Upper lobe of left lung (tissue), 6 donors: Measurements from ENCODE around the gene RERE. TPM values are rescaled to one million over a fixed set of nuclear protein-coding genes. Genes with fewer than 3 reads are reported as not detected.

Source experiments
- ATAC-seq, 2 donors: fragments of 200-7000 bp; cut with Tn5 transposase; one replicate each; pipeline ENCODE4 v1.9.1; 2022; ENCODE audit warnings: mild to moderate bottlenecking in 2 of 2, moderate library complexity in 2 of 2; ENCODE audit not compliant: low FRiP score in 2 of 2
- DNase-seq, 2 donors: peaks; one replicate each; pipeline ENCODE4 v3.0.0-alpha.2; 2019 to 2020
- H3K27ac ChIP-seq, 4 donors: fragments of 200-600 bp; sonication (generic); one replicate each; pipeline ENCODE4 v1.5.1; 2016 to 2019
- H3K27me3 ChIP-seq, 4 donors: fragments of 200-600 bp; sonication (generic); one replicate each; pipeline ENCODE4 v1.5.1; 2017 to 2019
- H3K36me3 ChIP-seq, 4 donors: fragments of 200-600 bp; sonication (generic); one replicate each; pipeline ENCODE4 v1.5.1; 2016 to 2019
- H3K4me1 ChIP-seq, 4 donors: fragments of 200-600 bp; sonication (generic); one replicate each; pipeline ENCODE4 v1.5.1; 2018 to 2019
- H3K4me3 ChIP-seq, 4 donors: fragments of 200-600 bp; sonication (generic); one replicate each; pipeline ENCODE4 v1.5.1; 2017 to 2019; ENCODE audit warnings: mild to moderate bottlenecking in 2 of 4, moderate library complexity in 1 of 4
- H3K9me3 ChIP-seq, 4 donors: fragments of 200-600 bp; sonication (generic); one replicate each; pipeline ENCODE4 v1.5.1; 2018 to 2019
- CTCF ChIP-seq, 6 experiments: fragments of 450-650 bp in 4 of 6; fragments of 200-600 bp in 2 of 6; sonication (generic) in 2 of 6; IDR thresholded peaks; one replicate each; pipeline ENCODE4 v1.5.1; 2016 to 2019; ENCODE audit warnings: antibody characterized with exemption in 6 of 6
- EP300 ChIP-seq, 4 donors: sonication (generic); formaldehyde crosslinking; IDR thresholded peaks; one replicate each; pipeline ENCODE4 v1.5.1; 2017; ENCODE audit warnings: antibody characterized with exemption in 4 of 4, control low read depth in 2 of 4
- POLR2A ChIP-seq, 4 donors: fragments of 450-650 bp; IDR thresholded peaks; one replicate each; pipeline ENCODE4 v1.5.1; 2016 to 2017; ENCODE audit warnings: antibody characterized with exemption in 4 of 4, mild to moderate bottlenecking in 2 of 4
- POLR2AphosphoS5 ChIP-seq, 2 donors: sonication (generic); formaldehyde crosslinking; IDR thresholded peaks; one replicate each; pipeline ENCODE4 v1.5.1; 2017; ENCODE audit warnings: antibody characterized with exemption in 2 of 2
- WGBS, 2 donors: methylation state at CpG; one replicate each; pipeline ENCODE4 v1.1.5; 2017 to 2018; 5-methylcytosine and 5-hydroxymethylcytosine counted together
- total RNA-seq, 6 donors: library from RNA; depleted of rRNA in 4 of 6; stranded (reverse); fragments of >200 nt in 4 of 6; gene quantifications; one replicate each; pipeline versions ENCODE4 v1.1.0 to v1.2.1, GENCODE V29; 2016 to 2021
- donor health status: DM: no; HTN: no; CAD: no; lungs with moderate emphysema.
- donor health status: DM: no; HTN: yes; CAD: no; lungs with severe emphysema.

The RERE gene
- total RNA-seq, 6 donors from 2014 or later, result 75.5 to 222 (median 104) TPM

GRCh38 chr1:8410791-8411190 lies 406.6 kb downstream of the RERE start:
- ATAC-seq (no peak), DNase-seq (no peak)
- no peak overlapping the region for H3K4me3 ChIP-seq
- H3K9me3 ChIP-seq, result no peaks in the 10 kb centered on the region
- 80 to 95% methylated on average over 3 of the region's 3 CpGs for WGBS, 2 donors
- peaks cover 0 to 33% (median 7%) of the 10 kb centered on the region in 4 donors for H3K36me3 ChIP-seq
- H3K27ac ChIP-seq, result peak overlapping the region in 2 of 4 donors; percentile 25 to 73
- no peak for TF ChIP-seq POLR2AphosphoS5 (IDR thresholded peaks at IDR 0.05)
- no peak for TF ChIP-seq POLR2A (IDR thresholded peaks at IDR 0.05)
- TF ChIP-seq EP300 (IDR thresholded peaks at IDR 0.05), result no peak
- no peak for TF ChIP-seq CTCF (IDR thresholded peaks at IDR 0.05)
- H3K4me1 ChIP-seq, result peaks cover 66 to 81% (median 79%) of the 10 kb centered on the region in 4 donors
- H3K27me3 ChIP-seq, result no peaks in the 10 kb centered on the region

GRCh38 chr1:8409606-8410005 lies 407.8 kb downstream of the RERE start:
- TF ChIP-seq CTCF (IDR thresholded peaks at IDR 0.05) (no peak), EP300 (IDR thresholded peaks at IDR 0.05) (no peak), POLR2A (IDR thresholded peaks at IDR 0.05) (no peak), POLR2AphosphoS5 (IDR thresholded peaks at IDR 0.05) (no peak)
- Histone ChIP-seq H3K9me3 (no peaks in the 10 kb centered on the region), H3K27me3 (no peaks in the 10 kb centered on the region), H3K4me1 (peaks cover 67 to 76% (median 73%) of the 10 kb centered on the region in 4 donors), H3K4me3 (no peak overlapping the region), H3K27ac (peak overlapping the region; percentile 62 to 83 (median 68)), H3K36me3 (peaks cover 0 to 32% (median 7%) of the 10 kb centered on the region in 4 donors)
- DNase-seq (no peak), ATAC-seq (no peak)
- 66% methylated on average over 3 of the region's 3 CpGs for WGBS, 2 donors

GRCh38 chr1:8409106-8409505 lies 408.3 kb downstream of the RERE start:
- H3K27ac ChIP-seq, result peak overlapping the region; percentile 62 to 83 (median 68)
- H3K4me1 ChIP-seq, result peaks cover 70 to 79% (median 76%) of the 10 kb centered on the region in 4 donors
- no peak overlapping the region for H3K4me3 ChIP-seq
- no peak for DNase-seq
- no peaks in the 10 kb centered on the region for H3K27me3 ChIP-seq
- no peaks in the 10 kb centered on the region for H3K9me3 ChIP-seq
- peaks cover 0 to 31% (median 6%) of the 10 kb centered on the region in 4 donors for H3K36me3 ChIP-seq
- WGBS, 2 donors, result 8 to 10% methylated on average over 6 of the region's 6 CpGs
- ATAC-seq, result peak in 1 of 2 donors; percentile 68
- TF ChIP-seq EP300 (IDR thresholded peaks at IDR 0.05) (no peak), CTCF (IDR thresholded peaks at IDR 0.05) (peak; percentile 28 to 55 (median 36))

GRCh38 chr1:8408151-8408839 lies 409.1 kb downstream of the RERE start:
- Histone ChIP-seq H3K4me1 (peaks cover 68 to 76% (median 72%) of the 10 kb centered on the region in 4 donors), H3K27ac (peak overlapping the region; percentile 62 to 83 (median 68)), H3K36me3 (peaks cover 0 to 24% (median 1%) of the 10 kb centered on the region in 4 donors), H3K9me3 (no peaks in the 10 kb centered on the region), H3K4me3 (no peak overlapping the region), H3K27me3 (no peaks in the 10 kb centered on the region)
- 35 to 46% methylated on average over 9 of the region's 9 CpGs for WGBS, 2 donors
- ATAC-seq (peak; percentile 54 to 68), DNase-seq (no peak)
- TF ChIP-seq POLR2A (IDR thresholded peaks at IDR 0.05), result no peak
- peak in 2 of 4 donors; percentile 16 to 44 for TF ChIP-seq EP300 (IDR thresholded peaks at IDR 0.05)
- peak in 1 of 2 donors; percentile 51 for TF ChIP-seq POLR2AphosphoS5 (IDR thresholded peaks at IDR 0.05)

GRCh38 chr1:8407652-8408051 lies 409.8 kb downstream of the RERE start:
- DNase-seq (no peak), ATAC-seq (no peak)
- peaks cover 0 to 26% (median 1%) of the 10 kb centered on the region in 4 donors for H3K36me3 ChIP-seq
- TF ChIP-seq POLR2AphosphoS5 (IDR thresholded peaks at IDR 0.05), result no peak
- no peak for TF ChIP-seq EP300 (IDR thresholded peaks at IDR 0.05)
- no peak for TF ChIP-seq CTCF (IDR thresholded peaks at IDR 0.05)
- TF ChIP-seq POLR2A (IDR thresholded peaks at IDR 0.05), result no peak
- H3K27me3 ChIP-seq, result no peaks in the 10 kb centered on the region
- H3K4me1 ChIP-seq, result peaks cover 61 to 70% (median 65%) of the 10 kb centered on the region in 4 donors
- peak overlapping the region; percentile 62 to 83 (median 68) for H3K27ac ChIP-seq
- 54 to 76% methylated on average over 5 of the region's 5 CpGs for WGBS, 2 donors
- H3K9me3 ChIP-seq, result no peaks in the 10 kb centered on the region
- H3K4me3 ChIP-seq, result no peak overlapping the region
